Psoas muscle (tissue), 8 donors: Measurements from ENCODE around the gene WBP2NL. TPM values are rescaled to one million over a fixed set of nuclear protein-coding genes. Genes with fewer than 3 reads are reported as not detected.

Experiments used
- ATAC-seq, 4 donors: fragments of 200-7000 bp; cut with Tn5 transposase; one replicate each; pipeline ENCODE4 v1.9.1; 2020; ENCODE audit warnings: moderate library complexity in 3 of 4, mild to moderate bottlenecking in 2 of 4
- DNase-seq, 2 donors: peaks; one replicate each; pipeline ENCODE4 v3.0.0-alpha.2; 2020
- H3K27ac ChIP-seq: fragments of 200-600 bp; one replicate; pipeline ENCODE4 v1.8.0; 2022
- H3K27me3 ChIP-seq, 3 donors: fragments of 200-600 bp in 1 of 3; one replicate each; pipeline versions ENCODE4 v1.6.1 to v1.8.0; 2013 to 2022; ENCODE audit warnings: low read length in 2 of 3, mild to moderate bottlenecking in 2 of 3, moderate library complexity in 1 of 3; ENCODE audit not compliant: insufficient read depth in 3 of 3
- H3K36me3 ChIP-seq, 2 donors: fragments of 200-600 bp in 1 of 2; one replicate each; pipeline versions ENCODE4 v1.6.1 to v1.8.0; 2013 to 2022; ENCODE audit warnings: low read depth in 1 of 2, mild to moderate bottlenecking in 1 of 2, moderate library complexity in 1 of 2; ENCODE audit not compliant: insufficient read depth in 1 of 2
- H3K4me1 ChIP-seq: fragments of 200-600 bp; one replicate; pipeline ENCODE4 v1.8.0; 2022
- H3K4me3 ChIP-seq: fragments of 200-600 bp; one replicate; pipeline ENCODE4 v1.8.0; 2022; ENCODE audit warnings: mild to moderate bottlenecking
- H3K9me3 ChIP-seq: fragments of 200-600 bp; one replicate; pipeline ENCODE4 v1.8.0; 2022
- CTCF ChIP-seq: fragments of 200-600 bp; IDR thresholded peaks from one replicate; pipeline ENCODE4 v1.8.0; 2022; ENCODE audit warnings: antibody characterized with exemption
- WGBS, 3 donors: extraction: QIAGEN DNeasy Blood & Tissue Kit; methylation state at CpG; one replicate each; pipeline versions ENCODE4 v1.1.6 to v1.1.7; 2013; 5-methylcytosine and 5-hydroxymethylcytosine counted together
- intact Hi-C, 2 donors: fragments of 100-400 bp; cut with DNase I; formaldehyde crosslinking; loops; one replicate each; pipeline versions ENCODE4 v1.11.0 to v1.14.2; 2022
- polyA plus RNA-seq, 3 donors: library from polyadenylated mRNA; stranded (reverse); fragments of 200-250 nt; gene quantifications; one replicate each; pipeline ENCODE4 v1.2.3, GENCODE V29; 2013
- total RNA-seq, 4 donors: library from RNA; stranded (reverse); fragmentation: NEBNext Ultra II Directional in 2 of 4; extraction: Animal tissue kit (Norgen Biotek cat#: 25700) in 2 of 4; gene quantifications; one replicate each; pipeline versions ENCODE4 v1.2.1 to v1.2.4, GENCODE V29; 2021 to 2023
- donor health status: healthy with polysubstance abuse.
- donor health status: DM: no; HTN: no; CAD: no; lungs with moderate emphysema.
- donor health status: Bipolar disorder and iron deficiency.
- donor health status: healthy.
- donor health status: DM: yes; HTN: yes; CAD: no.
- donor health status: DM: no; HTN: no; CAD: no.
- donor health status: DM: no; HTN: no; CAD: no.
- donor health status: DM: yes; HTN: yes; CAD: no.

The WBP2NL gene
- total and polyA plus RNA-seq, 7 donors, result 0.22 to 1.7 (median 0.39) TPM; not detected in 1

- H3K4me1 ChIP-seq, result no peaks in the 10 kb centered on the region
- H3K36me3 ChIP-seq, result no peaks in the 10 kb centered on the region
- no peaks in the 10 kb centered on the region for H3K27me3 ChIP-seq
- DNase-seq, result no peak
- intact Hi-C loops, result no loop called here
- H3K27ac ChIP-seq, result no peak overlapping the region
- no peak overlapping the region for H3K4me3 ChIP-seq
- ATAC-seq, result no peak
- H3K9me3 ChIP-seq, result peaks cover 9% of the 10 kb centered on the region
- no peak for TF ChIP-seq CTCF
These were observed 43.2 kb downstream of the WBP2NL start for GRCh38 chr22:42041784-42042183.

- Histone ChIP-seq H3K36me3 (peaks cover 0 to 2% of the 10 kb centered on the region in 2 donors), H3K27ac (no peak overlapping the region), H3K4me3 (no peak overlapping the region), H3K27me3 (no peaks in the 10 kb centered on the region), H3K9me3 (no peaks in the 10 kb centered on the region), H3K4me1 (no peaks in the 10 kb centered on the region)
- intact Hi-C loops, result no loop called here
- TF ChIP-seq CTCF, result no peak
- ATAC-seq, result no peak
- 55 to 69% (median 67%) methylated on average over 2 of the region's 2 CpGs for WGBS, 3 donors
- DNase-seq, result no peak
These were observed 52.1 kb downstream of the WBP2NL start for GRCh38 chr22:42050641-42051180.

GRCh38 chr22:42052765-42053164, 54.2 kb downstream of the WBP2NL start:
- 82 to 88% (median 85%) methylated on average over 3 of the region's 3 CpGs for WGBS, 3 donors
- no peak for ATAC-seq
- intact Hi-C loops, result no loop called here
- no peak overlapping the region for H3K4me3 ChIP-seq
- no peaks in the 10 kb centered on the region for H3K27me3 ChIP-seq
- no peak overlapping the region for H3K27ac ChIP-seq
- no peak for DNase-seq
- peaks cover 8% of the 10 kb centered on the region for H3K9me3 ChIP-seq
- no peak for TF ChIP-seq CTCF
- H3K36me3 ChIP-seq, result peaks cover 0 to 2% of the 10 kb centered on the region in 2 donors
- H3K4me1 ChIP-seq, result no peaks in the 10 kb centered on the region

GRCh38 chr22:42056757-42057511, 58.3 kb downstream of the WBP2NL start:
- DNase-seq, result no peak
- peaks cover 0 to 44% of the 10 kb centered on the region in 2 donors for H3K36me3 ChIP-seq
- peaks cover 8% of the 10 kb centered on the region for H3K9me3 ChIP-seq
- no peak overlapping the region for H3K27ac ChIP-seq
- no peaks in the 10 kb centered on the region for H3K4me1 ChIP-seq
- intact Hi-C loops, result no loop called here
- WGBS, 3 donors, result 96 to 100% (median 98%) methylated on average over 1 of the region's 1 CpG
- TF ChIP-seq CTCF, result no peak
- no peak for ATAC-seq
- no peaks in the 10 kb centered on the region for H3K27me3 ChIP-seq
- H3K4me3 ChIP-seq, result no peak overlapping the region
